SU-DHL-6 (cell line): Measurements from ENCODE around the gene CSHL1.

Experiments used
- H2AFZ ChIP-seq: fragments of 200-600 bp; sonication (generic); 2 replicates; pipeline ENCODE4 v1.6.1; 2014; ENCODE audit warnings: low read depth, mild to moderate bottlenecking, moderate library complexity, mixed read lengths, antibody characterized with exemption, low read length; ENCODE audit not compliant: severe bottlenecking
- H3F3A ChIP-seq: fragments of 200-600 bp; shearing (Covaris generic); 2 replicates; pipeline ENCODE4 v1.6.0; 2016; ENCODE audit warnings: antibody characterized with exemption, mild to moderate bottlenecking; ENCODE audit not compliant: insufficient read depth
- H3K27ac ChIP-seq: fragments of 200-600 bp; sonication (generic); 2 replicates; pipeline ENCODE4 v1.5.1; 2016; ENCODE audit warnings: low read depth, mild to moderate bottlenecking, low read length, moderate library complexity, mixed read lengths
- H3K27me3 ChIP-seq: fragments of 200-600 bp; sonication (generic), shearing (Covaris generic); 2 replicates; pipeline ENCODE4 v1.6.0; 2014; ENCODE audit warnings: mild to moderate bottlenecking, low read length
- H3K36me3 ChIP-seq: fragments of 200-600 bp; sonication (generic); 2 replicates; pipeline ENCODE4 v1.6.1; 2014; ENCODE audit warnings: mild to moderate bottlenecking, low read length, mixed read lengths
- H3K4me2 ChIP-seq: fragments of 300-600, 200-600 bp; shearing (Covaris generic), sonication (generic); 2 replicates; pipeline ENCODE4 v1.6.0; 2014; ENCODE audit warnings: low read length, low read depth, mild to moderate bottlenecking; ENCODE audit not compliant: poor library complexity, severe bottlenecking
- H3K4me3 ChIP-seq: fragments of 200-600 bp; sonication (generic); 2 replicates; pipeline ENCODE4 v1.5.1; 2014; ENCODE audit warnings: antibody characterized with exemption, low read length, mild to moderate bottlenecking, mixed read lengths; ENCODE audit not compliant: insufficient read depth, poor library complexity, severe bottlenecking
- H3K79me2 ChIP-seq: fragments of 200-600 bp; sonication (generic); 2 replicates; pipeline ENCODE4 v1.6.1; 2014; ENCODE audit warnings: mild to moderate bottlenecking, low read length, moderate library complexity; ENCODE audit not compliant: insufficient read depth
- H3K9ac ChIP-seq: fragments of 200-600 bp; sonication (generic); 2 replicates; pipeline ENCODE4 v1.7.0; 2014; ENCODE audit warnings: mild to moderate bottlenecking, low read length
- H3K9me2 ChIP-seq: fragments of 200-600 bp; sonication (generic); replicated peaks from 2 replicates; pipeline ENCODE4 v1.6.1; 2014; ENCODE audit warnings: low read length; ENCODE audit not compliant: insufficient read depth
- H3K9me3 ChIP-seq: fragments of 200-600 bp; sonication (generic); 2 replicates; pipeline ENCODE4 v1.6.1; 2014; ENCODE audit warnings: low read length, mixed read lengths; ENCODE audit not compliant: insufficient read depth
- H4K20me1 ChIP-seq: fragments of 200-600 bp; sonication (generic); 2 replicates; pipeline ENCODE4 v1.6.1; 2014; ENCODE audit warnings: low read depth, mild to moderate bottlenecking, antibody characterized with exemption, low read length, moderate library complexity, mixed read lengths
- EZH2phosphoT487 ChIP-seq: fragments of 200-600 bp; sonication (generic), shearing (Covaris generic); conservative IDR thresholded peaks from 2 replicates; pipeline ENCODE4 v1.6.1; 2018; ENCODE audit warnings: mild to moderate bottlenecking, antibody characterized with exemption, low read length, moderate library complexity, mixed read lengths
- TF ChIP-seq, protein P1 (sequence below): fragments of 200-600 bp; sonication (generic); IDR thresholded peaks from one replicate; pipeline ENCODE4 v1.5.1; 2017; ENCODE audit warnings: antibody characterized with exemption, mild to moderate bottlenecking, low read length, moderate library complexity; ENCODE audit not compliant: insufficient read depth, poor library complexity, severe bottlenecking

CSHL1 gene

DNA sequence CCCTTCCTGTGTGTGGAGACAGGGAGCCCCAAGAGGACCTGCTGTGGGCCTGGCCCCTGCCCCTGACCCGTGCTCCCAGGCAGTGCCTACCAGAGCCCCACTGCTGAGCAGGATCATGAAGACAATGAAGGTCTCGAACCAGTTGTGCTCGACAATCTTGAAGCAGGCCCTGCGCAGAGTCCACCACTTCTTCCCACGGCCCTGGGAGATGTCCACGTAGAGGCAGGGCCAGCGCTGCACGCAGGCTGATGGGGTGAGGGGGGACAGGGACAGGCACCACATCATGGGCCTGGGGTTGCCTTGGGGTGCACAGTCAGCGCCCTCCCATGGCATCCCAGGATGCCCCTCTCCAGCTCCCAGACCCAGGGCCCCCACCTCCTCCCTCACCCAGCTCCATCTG is 37.5 kb upstream of the CSHL1 start:
- Histone ChIP-seq H2AFZ (no peak overlapping the region), H3F3A (peaks cover 3% of the 10 kb centered on the region), H3K27ac (no peak overlapping the region), H3K79me2 (no peaks in the 10 kb centered on the region), H3K9me3 (no peaks in the 10 kb centered on the region), H4K20me1 (no peaks in the 10 kb centered on the region), H3K9ac (no peak overlapping the region), H3K4me3 (no peak overlapping the region), H3K9me2 (no peaks in the 10 kb centered on the region), H3K27me3 (no peaks in the 10 kb centered on the region), H3K4me2 (no peak overlapping the region), H3K36me3 (no peaks in the 10 kb centered on the region)
- TF ChIP-seq, protein P1, sequence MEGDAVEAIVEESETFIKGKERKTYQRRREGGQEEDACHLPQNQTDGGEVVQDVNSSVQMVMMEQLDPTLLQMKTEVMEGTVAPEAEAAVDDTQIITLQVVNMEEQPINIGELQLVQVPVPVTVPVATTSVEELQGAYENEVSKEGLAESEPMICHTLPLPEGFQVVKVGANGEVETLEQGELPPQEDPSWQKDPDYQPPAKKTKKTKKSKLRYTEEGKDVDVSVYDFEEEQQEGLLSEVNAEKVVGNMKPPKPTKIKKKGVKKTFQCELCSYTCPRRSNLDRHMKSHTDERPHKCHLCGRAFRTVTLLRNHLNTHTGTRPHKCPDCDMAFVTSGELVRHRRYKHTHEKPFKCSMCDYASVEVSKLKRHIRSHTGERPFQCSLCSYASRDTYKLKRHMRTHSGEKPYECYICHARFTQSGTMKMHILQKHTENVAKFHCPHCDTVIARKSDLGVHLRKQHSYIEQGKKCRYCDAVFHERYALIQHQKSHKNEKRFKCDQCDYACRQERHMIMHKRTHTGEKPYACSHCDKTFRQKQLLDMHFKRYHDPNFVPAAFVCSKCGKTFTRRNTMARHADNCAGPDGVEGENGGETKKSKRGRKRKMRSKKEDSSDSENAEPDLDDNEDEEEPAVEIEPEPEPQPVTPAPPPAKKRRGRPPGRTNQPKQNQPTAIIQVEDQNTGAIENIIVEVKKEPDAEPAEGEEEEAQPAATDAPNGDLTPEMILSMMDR, result no peak
- no peak for TF ChIP-seq EZH2phosphoT487

DNA sequence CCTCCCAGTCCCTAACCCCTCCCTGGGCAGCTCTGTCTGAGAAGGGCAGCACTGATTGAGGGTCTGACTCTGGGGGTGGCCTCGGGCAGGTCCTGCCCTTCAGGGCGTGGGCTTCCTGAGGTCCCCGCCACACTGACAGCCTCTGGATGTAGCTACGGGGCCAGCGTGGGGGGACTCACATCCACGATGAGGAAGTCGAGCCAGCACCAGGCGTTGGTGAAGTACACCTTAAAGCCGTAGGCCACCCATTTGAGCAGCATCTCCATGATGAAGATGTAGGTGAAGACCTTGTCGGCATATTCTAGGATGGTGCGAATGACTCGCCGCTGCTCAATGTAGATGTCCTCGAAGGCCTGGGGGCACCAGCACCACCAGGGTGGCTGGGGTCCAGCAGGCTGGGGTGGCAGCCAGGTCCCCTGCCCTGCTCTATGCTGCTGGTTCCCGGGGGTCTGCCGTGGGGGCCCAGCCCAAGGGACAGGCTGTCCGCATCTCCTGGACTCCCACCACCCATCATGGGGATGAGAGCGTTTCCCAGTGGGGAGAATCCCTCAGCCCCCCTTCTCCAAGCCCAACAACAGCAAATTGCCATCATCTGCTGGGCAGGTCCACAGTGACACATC is 36.8 kb upstream of the CSHL1 start:
- H3K9ac ChIP-seq, result no peak overlapping the region
- TF ChIP-seq, protein P1, result no peak

DNA sequence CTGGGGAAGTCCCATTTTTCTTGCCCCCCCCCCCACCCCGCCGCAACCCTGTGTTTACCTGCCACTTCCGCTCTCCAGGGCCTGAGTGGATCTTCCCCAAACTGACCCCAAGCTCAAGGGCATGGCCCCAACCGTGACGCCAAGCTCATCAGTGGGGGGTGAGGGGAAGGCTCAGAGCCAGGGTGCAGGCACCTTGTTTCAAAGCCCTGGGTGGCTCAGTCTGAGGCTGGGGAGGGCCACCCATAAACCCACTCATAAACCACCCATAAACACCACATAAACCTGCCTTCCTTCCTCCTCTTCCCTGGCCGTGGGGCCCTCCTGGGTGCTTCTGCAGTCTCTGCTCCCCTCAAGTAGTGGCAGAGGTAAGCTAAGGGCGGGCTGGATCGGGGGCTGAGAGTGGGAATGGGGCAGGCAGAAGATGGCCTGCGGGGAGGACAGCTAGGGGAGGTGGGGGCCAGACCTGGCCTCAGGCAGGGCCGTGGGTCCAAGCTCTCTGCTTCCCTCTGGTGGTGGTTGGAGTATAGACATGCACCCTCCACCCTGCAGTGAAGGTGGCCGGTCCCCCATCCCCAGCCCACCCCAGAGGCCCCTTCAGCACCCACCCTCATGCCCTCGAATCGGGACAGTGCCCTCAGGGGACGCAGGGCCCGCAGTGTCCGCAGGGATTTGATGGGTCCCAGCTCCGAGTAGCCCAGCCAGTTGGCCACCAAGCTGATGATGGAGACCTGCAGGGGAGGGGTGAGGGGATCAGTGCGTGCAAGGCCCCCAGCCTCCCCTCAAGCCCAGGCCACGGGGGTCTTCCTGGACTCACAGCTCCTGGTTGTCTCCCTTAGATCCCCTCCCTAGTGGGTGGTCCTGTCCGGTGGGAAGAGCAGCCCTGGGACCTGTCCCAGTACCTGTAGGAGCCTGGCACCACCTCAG is 35.6 kb upstream of the CSHL1 start:
- H3K4me3 ChIP-seq, result peak overlapping the region; percentile 20
- H3K9me2 ChIP-seq, result no peaks in the 10 kb centered on the region
- peak overlapping the region; percentile 47 for H3K9ac ChIP-seq
- H3K27ac ChIP-seq, result peak overlapping the region; percentile 87
- H3K79me2 ChIP-seq, result no peaks in the 10 kb centered on the region
- H3K4me2 ChIP-seq, result peak overlapping the region; percentile 62
- peaks cover 3% of the 10 kb centered on the region for H3F3A ChIP-seq
- H3K9me3 ChIP-seq, result no peaks in the 10 kb centered on the region
- no peaks in the 10 kb centered on the region for H3K36me3 ChIP-seq
- H4K20me1 ChIP-seq, result no peaks in the 10 kb centered on the region
- no peaks in the 10 kb centered on the region for H3K27me3 ChIP-seq
- peak overlapping the region; percentile 67 for H2AFZ ChIP-seq
- TF ChIP-seq EZH2phosphoT487, result no peak
- TF ChIP-seq, protein P1, result peak; percentile 86

More for the DNA sequence above, 36.8 kb upstream of the CSHL1 start:
- no peaks in the 10 kb centered on the region for H4K20me1 ChIP-seq
- no peak overlapping the region for H3K4me2 ChIP-seq
- H3K9me2 ChIP-seq, result no peaks in the 10 kb centered on the region
- H3K9me3 ChIP-seq, result no peaks in the 10 kb centered on the region
- peaks cover 3% of the 10 kb centered on the region for H3F3A ChIP-seq
- no peaks in the 10 kb centered on the region for H3K79me2 ChIP-seq
- no peaks in the 10 kb centered on the region for H3K36me3 ChIP-seq
- no peaks in the 10 kb centered on the region for H3K27me3 ChIP-seq
- H3K27ac ChIP-seq, result no peak overlapping the region
- H3K4me3 ChIP-seq, result no peak overlapping the region
- no peak overlapping the region for H2AFZ ChIP-seq
